ENCODE data around the gene DTX2. TPM values are rescaled to one million over a fixed set of nuclear protein-coding genes. Genes with fewer than 3 reads are reported as not detected.
"Not testable (repeated sequence)": the region's sequence is repeated elsewhere in the genome, so short reads cannot be mapped to it uniquely, and the experiment has no call there.

The DTX2 gene
- total RNA-seq, 2 experiments from 2014 or later: 17.4 to 22.4 TPM

DNA sequence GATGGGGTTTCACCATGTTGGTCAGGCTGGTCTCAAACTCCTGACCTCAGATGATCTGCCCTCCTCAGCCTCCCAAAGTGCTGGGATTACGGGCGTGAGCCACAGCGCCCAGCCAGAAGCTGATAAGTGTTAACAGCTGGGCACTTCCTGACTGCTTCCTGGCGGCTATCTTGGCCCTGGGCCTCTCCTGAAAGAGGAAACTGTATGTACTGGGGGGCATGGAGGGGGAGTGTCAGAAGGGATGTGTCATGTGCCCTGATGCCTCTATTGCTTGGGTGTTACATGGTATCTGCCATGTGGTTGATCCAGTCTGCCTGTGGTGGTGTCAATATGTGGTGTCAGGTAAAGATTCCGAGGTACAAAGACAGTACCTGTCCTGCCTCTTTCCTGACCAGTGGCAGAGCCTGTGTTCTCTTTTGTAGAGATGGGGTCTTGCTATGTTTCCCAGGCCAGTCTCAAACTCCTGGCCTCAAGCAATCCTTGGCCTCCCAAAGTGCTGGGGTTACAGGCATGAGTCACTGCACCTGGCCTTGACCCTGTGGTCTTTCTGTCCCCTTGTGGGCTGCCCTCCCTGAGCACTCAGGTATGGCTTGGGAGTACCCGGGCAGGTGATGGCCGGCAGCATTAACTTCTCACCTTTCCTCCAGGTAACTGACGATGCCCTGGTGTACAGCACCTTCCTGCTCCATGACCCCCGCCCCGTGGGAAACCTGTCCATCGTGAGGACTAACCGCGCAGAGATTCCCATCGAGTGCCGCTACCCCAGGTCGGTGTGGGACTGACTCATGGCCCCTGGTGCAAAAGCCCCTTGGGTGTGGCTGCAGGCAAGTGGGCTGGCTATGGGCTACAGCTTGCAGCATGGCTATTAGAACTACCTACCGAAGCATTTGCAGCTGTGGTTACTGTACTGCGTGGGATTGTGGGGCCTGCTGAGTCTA, 32.4 kb upstream of the DTX2 start:
- no peak for ATAC-seq
- CTCF ChIA-PET: no interaction called here
- peaks cover 6% of the 10 kb centered on the region for H3K4me1 Mint-ChIP-seq
- H3K27ac Mint-ChIP-seq: no peak overlapping the region
- no peak for DNase-seq
- H3K4me3 Mint-ChIP-seq: no peak overlapping the region
- intact Hi-C loops (cut with DNase I, micrococcal nuclease): no loop called here
- no peaks in the 10 kb centered on the region for H3K36me3 Mint-ChIP-seq (ENCODE audit: low read depth)
- no peaks in the 10 kb centered on the region for H3K9me3 Mint-ChIP-seq (ENCODE audit: low read depth)
- H3K27me3 Mint-ChIP-seq: no peaks in the 10 kb centered on the region
- POLR2A ChIA-PET: no interaction called here

DNA sequence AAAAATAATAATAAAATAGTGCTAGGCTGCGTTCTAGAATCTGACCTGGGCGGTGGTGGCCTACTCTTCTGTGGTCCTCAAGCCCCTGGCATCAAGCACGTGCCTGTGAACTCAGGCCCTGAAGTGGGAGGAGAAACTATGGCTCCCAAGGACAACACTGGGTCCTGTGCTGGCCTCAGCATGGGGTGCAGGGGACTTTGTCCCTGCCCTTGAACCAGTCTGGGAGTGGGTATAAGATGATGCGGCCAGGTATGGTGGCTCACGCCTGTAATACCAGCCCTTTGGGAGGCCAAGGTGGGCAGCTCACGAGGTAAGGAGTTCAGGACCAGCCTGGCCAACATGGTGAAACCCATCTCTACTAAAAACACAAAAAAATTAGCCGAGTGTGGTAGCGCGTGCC, 31.3 kb upstream of the DTX2 start:
- intact Hi-C loops (cut with DNase I, micrococcal nuclease): no loop called here
- POLR2A ChIA-PET: no interaction called here
- CTCF ChIA-PET: interaction anchor here (0.6 kb wide), 1 partner anchor 905 kb away, joined by 3 read pairs; no protein-coding TSS in a partner anchor
- ATAC-seq (no peak), DNase-seq (no peak)
- Mint-ChIP-seq H3K27ac (no peak overlapping the region), H3K36me3 (ENCODE audit: low read depth) (no peaks in the 10 kb centered on the region), H3K4me3 (no peak overlapping the region), H3K9me3 (ENCODE audit: low read depth) (no peaks in the 10 kb centered on the region), H3K27me3 (no peaks in the 10 kb centered on the region), H3K4me1 (peaks cover 3% of the 10 kb centered on the region)

DNA sequence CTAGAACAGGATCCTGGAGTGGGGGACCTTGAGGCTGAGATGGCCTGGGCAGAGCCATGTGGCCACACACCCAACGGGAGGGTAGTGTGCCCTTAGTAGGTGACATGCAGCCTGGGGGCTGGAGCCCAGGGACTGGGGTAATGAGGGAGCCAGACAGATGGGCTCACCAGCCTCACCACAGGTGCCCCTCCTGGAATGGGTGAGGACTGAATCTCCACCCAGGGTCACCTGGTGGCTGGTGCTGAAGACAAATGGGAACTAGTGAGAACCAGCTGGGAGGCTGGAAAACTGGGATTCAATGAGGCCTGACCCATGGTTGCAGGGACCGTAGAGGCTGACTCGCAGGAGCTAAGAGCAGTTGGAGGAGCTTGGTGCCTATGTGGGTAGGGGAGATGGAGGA, 30.7 kb upstream of the DTX2 start:
- Mint-ChIP-seq H3K9me3 (ENCODE audit: low read depth) (no peaks in the 10 kb centered on the region), H3K27ac (no peak overlapping the region), H3K27me3 (no peaks in the 10 kb centered on the region), H3K4me3 (no peak overlapping the region), H3K36me3 (ENCODE audit: low read depth) (no peaks in the 10 kb centered on the region), H3K4me1 (peaks cover 3% of the 10 kb centered on the region)
- intact Hi-C loops (cut with DNase I, micrococcal nuclease): no loop called here
- DNase-seq: no peak
- ATAC-seq: no peak
- CTCF ChIA-PET: interaction anchor here (0.6 kb wide), 1 partner anchor 904 kb away, joined by 3 read pairs; no protein-coding TSS in a partner anchor
- POLR2A ChIA-PET: no interaction called here

DNA sequence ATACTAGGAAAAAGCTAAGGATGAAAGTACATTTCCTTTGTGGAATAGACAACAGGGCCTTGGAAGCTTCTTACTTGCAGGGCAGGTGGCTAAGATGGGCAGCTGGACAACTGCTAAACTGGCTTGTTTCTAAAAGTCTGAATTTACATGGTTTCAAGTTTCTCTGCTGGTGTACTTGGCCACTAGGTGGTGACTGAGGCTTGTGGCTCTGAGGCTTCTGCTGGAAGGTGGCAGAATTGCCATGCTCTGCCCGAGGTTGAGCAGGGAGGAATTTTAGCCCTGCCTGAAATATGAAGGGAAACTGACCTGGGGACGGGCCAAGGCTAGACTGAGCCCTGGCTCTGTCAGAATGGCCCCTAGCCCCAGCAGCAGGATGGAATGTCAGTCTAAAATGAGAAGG, 23.6 kb upstream of the DTX2 start:
- H3K4me1 Mint-ChIP-seq; H3K27ac Mint-ChIP-seq; H3K27me3 Mint-ChIP-seq; H3K9me3 Mint-ChIP-seq (ENCODE audit: low read depth); POLR2A ChIA-PET; H3K36me3 Mint-ChIP-seq (ENCODE audit: low read depth); CTCF ChIA-PET; H3K4me3 Mint-ChIP-seq; intact Hi-C loops (cut with DNase I, micrococcal nuclease): not testable (repeated sequence)
- ATAC-seq (peak; percentile 81), DNase-seq (peak; percentile 76)

DNA sequence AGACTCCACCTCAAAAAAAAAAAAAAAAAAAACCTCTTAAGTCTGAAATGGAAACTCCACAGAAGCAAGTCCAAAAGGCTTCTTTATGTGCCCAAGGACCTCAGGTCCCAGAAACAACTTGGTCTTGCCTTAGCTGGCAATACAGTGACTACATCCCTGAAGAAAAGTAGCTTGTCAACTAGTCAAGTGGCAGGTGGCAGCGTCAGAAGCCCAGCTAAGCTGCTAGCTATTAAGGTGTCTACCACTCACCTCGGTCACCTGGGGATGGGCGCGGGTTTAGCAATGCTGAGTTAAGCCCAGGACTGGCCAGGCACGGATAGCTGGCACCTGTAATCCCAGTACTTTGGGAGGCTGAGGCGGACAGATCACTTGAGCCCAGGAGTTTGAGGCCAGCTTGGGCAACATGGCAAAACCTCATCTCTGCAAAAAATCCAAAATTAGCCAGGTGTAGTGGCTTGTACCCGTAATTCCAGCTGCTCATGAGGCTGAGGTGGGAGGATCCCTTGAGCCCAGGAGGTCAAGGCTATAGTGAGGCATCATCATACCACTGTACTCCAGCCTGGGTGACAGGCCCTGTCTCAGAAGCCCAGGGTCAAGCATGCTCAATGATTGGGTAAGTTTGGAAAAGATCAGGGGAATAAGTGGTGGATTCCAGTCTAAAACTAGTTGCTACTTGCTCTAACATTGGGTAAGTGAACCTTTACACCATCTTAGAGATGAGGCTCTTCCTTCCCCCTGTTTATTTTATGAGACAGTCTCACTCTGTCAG, 22.2 kb upstream of the DTX2 start:
- H3K27ac Mint-ChIP-seq; POLR2A ChIA-PET; H3K9me3 Mint-ChIP-seq (ENCODE audit: low read depth); H3K4me3 Mint-ChIP-seq; H3K36me3 Mint-ChIP-seq (ENCODE audit: low read depth); CTCF ChIA-PET; H3K27me3 Mint-ChIP-seq; H3K4me1 Mint-ChIP-seq; DNase-seq; intact Hi-C loops (cut with DNase I, micrococcal nuclease); ATAC-seq: not testable (repeated sequence)

DNA sequence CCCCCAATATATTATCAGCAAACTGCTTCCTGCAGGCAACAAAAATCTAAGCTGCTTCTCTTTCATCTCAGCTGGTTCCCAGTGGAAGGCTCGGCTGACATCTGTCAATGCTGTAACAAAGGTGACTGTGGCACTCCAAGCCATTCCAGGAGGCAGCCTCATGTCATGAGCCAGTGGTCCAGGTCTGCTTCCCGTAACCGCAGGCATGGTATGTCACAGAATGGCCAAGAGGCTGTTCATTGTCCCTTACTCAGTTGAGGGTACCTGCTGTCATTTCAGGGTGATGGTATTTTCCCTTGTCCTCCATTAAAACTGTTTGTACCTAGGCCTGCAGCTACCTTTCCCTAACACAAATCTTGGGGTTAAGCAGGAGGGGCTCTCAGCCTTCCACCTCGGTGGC, 21.1 kb upstream of the DTX2 start:
- H3K36me3 Mint-ChIP-seq (ENCODE audit: low read depth); ATAC-seq; DNase-seq; H3K27me3 Mint-ChIP-seq; H3K9me3 Mint-ChIP-seq (ENCODE audit: low read depth); H3K4me3 Mint-ChIP-seq; H3K27ac Mint-ChIP-seq; CTCF ChIA-PET; intact Hi-C loops (cut with DNase I, micrococcal nuclease); POLR2A ChIA-PET: not testable (repeated sequence)
- peaks cover 11% of the 10 kb centered on the region for H3K4me1 Mint-ChIP-seq

DNA sequence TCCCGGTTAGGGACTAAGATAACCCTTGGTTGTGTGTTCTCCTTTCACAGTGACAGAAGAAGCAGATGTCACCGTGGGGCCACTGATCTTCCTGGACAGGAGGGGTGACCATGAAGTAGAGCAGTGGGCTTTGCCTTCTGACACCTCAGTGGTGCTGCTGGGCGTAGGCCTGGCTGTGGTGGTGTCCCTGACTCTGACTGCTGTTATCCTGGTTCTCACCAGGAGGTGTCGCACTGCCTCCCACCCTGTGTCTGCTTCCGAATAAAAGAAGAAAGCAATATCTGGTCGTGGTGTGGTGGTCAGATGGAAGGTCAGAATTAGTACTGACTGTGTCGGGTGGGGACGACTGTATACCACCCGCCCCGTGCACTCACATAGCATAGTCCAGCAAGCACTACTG, 19.7 kb upstream of the DTX2 start:
- H3K4me3 Mint-ChIP-seq; intact Hi-C loops (cut with DNase I, micrococcal nuclease); H3K36me3 Mint-ChIP-seq (ENCODE audit: low read depth); POLR2A ChIA-PET; H3K9me3 Mint-ChIP-seq (ENCODE audit: low read depth); H3K27me3 Mint-ChIP-seq; CTCF ChIA-PET; DNase-seq; H3K27ac Mint-ChIP-seq: not testable (repeated sequence)
- peaks cover 14% of the 10 kb centered on the region for H3K4me1 Mint-ChIP-seq
- ATAC-seq: peak; percentile 48

DNA sequence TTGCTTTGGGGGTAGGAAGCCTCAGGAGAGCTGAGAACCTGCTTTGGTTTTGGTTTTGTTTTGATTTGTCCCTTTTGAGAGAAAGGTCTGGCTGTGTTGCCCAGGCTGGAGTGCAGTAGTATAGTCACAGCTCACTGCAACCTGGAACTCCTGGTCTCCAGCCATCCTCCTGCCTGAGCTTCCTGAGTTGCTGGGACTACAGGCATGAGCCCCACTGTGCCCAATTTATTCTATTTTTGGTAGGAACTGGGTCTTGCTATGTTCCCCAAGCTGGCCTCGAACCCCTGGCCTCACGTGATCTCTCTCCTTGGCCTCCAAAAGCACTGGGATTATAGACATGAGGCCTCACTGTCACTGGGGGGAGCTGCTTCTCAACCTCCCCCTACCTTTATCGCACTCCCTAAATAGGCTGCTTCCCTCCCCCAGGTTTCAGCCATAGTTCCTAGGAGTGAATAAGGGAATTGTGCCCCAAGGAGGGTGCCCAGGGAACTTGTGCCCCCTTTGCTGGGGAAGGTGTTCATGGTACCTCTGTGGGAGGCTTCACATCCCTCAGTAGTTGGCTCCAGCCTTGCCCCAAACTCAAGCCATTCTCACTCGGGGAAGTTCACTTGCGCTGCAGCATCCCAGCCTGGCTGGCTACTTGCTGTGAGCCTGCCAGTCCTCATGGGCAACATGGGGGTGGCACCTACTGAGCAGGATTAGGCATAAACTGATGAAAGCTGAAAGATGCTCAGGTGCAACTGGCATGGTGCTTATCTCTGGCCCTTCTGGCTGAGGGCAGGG, 18.7 kb upstream of the DTX2 start:
- H3K27ac Mint-ChIP-seq; H3K4me3 Mint-ChIP-seq; POLR2A ChIA-PET; DNase-seq; ATAC-seq; H3K27me3 Mint-ChIP-seq; CTCF ChIA-PET; H3K36me3 Mint-ChIP-seq (ENCODE audit: low read depth); H3K9me3 Mint-ChIP-seq (ENCODE audit: low read depth); intact Hi-C loops (cut with DNase I, micrococcal nuclease): not testable (repeated sequence)
- peaks cover 14% of the 10 kb centered on the region for H3K4me1 Mint-ChIP-seq

DNA sequence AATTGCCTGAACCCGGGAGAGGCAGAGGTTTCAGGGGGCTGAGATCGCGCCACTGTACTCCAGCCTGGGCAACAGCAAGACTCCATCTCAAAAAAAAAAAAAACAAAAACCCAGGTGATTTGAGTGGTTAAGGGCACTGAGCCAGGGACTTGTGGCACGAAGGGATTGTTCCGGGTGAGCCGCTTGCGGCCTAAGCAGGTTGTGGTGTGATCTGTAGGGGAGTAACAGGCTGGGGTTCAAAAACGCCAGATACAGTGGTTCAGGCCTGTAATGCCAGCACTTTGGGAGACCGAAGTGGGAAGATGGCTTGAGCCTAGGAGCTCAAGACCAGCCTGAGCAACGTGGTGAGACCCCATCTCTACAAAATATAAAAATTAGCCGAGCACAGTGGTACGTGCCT, 17.7 kb upstream of the DTX2 start:
- DNase-seq (peak; percentile 22), ATAC-seq (peak; percentile 42)
- peaks cover 14% of the 10 kb centered on the region for H3K4me1 Mint-ChIP-seq
- intact Hi-C loops (cut with DNase I, micrococcal nuclease); CTCF ChIA-PET; H3K36me3 Mint-ChIP-seq (ENCODE audit: low read depth); H3K9me3 Mint-ChIP-seq (ENCODE audit: low read depth); POLR2A ChIA-PET; H3K27me3 Mint-ChIP-seq; H3K4me3 Mint-ChIP-seq; H3K27ac Mint-ChIP-seq: not testable (repeated sequence)

DNA sequence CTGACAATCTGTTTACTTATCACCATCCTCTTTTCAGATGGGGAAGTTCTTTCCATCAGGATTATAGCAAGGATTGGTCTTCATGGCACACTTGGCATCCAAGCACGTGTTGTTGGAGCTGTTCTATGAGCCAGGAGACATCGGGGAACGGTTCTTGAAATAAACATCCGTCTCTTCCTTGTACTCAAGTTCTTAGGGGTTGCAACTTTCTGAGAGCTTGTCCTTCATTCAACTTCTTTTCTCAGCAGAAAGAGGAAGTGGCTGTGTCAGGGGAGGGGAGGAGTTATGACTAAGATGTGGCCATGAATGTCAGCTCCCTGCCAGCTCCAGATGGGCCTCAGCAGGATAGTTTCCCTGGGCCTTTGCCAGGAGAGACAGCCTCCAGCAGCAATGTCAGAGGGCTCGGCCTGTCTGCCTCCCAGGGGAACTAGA, 15.9 kb upstream of the DTX2 start:
- POLR2A ChIA-PET; H3K36me3 Mint-ChIP-seq (ENCODE audit: low read depth): not testable (repeated sequence)
- H3K4me1 Mint-ChIP-seq: peaks cover 14% of the 10 kb centered on the region

DNA sequence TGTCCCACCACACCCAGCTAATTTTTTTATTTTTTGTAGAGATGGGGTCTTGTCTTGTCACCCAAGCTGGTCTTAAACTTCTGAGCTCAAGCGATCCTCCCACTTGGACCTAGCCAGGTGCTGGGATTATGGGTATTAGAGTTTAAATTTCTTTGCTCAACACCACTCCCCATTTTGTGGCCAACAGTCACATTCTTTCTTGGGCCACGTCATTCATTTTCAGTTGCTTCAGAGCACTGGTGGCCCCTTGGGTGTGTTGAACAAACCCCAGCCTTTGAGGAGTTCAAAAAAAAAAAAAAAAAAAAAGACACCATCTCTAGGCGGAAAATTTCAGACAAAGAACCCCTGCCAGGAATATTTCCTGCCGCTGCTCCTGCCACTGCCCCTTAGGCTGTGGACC, 4.5 kb upstream of the DTX2 start:
- H3K27ac Mint-ChIP-seq; POLR2A ChIA-PET; H3K9me3 Mint-ChIP-seq (ENCODE audit: low read depth); ATAC-seq; H3K4me3 Mint-ChIP-seq; H3K36me3 Mint-ChIP-seq (ENCODE audit: low read depth); CTCF ChIA-PET; intact Hi-C loops (cut with DNase I, micrococcal nuclease); DNase-seq; H3K4me1 Mint-ChIP-seq; H3K27me3 Mint-ChIP-seq: not testable (repeated sequence)

More for the DNA sequence above, 15.9 kb upstream of the DTX2 start:
- H3K9me3 Mint-ChIP-seq (ENCODE audit: low read depth); H3K27me3 Mint-ChIP-seq; CTCF ChIA-PET; intact Hi-C loops (cut with DNase I, micrococcal nuclease): not testable (repeated sequence)
- peak; percentile 89 for ATAC-seq
- peak overlapping the region; percentile 82 for H3K27ac Mint-ChIP-seq
- peak; percentile 30 for DNase-seq
- peak overlapping the region; percentile 44 for H3K4me3 Mint-ChIP-seq

Data from activated CD4-positive, alpha-beta T cell treated with anti-CD3 and anti-CD28 coated beads for 36 hours (primary cell).